Measurements from ENCODE around the gene CALML5. TPM values are rescaled to one million over a fixed set of nuclear protein-coding genes. Genes with fewer than 3 reads are reported as not detected.
"Not testable (repeated sequence)": the region's sequence is repeated elsewhere in the genome, so short reads cannot be mapped to it uniquely, and the experiment has no call there.

CALML5 gene
- total RNA-seq, 1 experiment from 2014 or later = not detected

GRCh38 chr10:5482016-5482415 lies 17.4 kb downstream of the CALML5 start:
- no peak for DNase-seq (ENCODE audit: low read depth)

- no peak for DNase-seq (ENCODE audit: low read depth)
These were observed 18.2 kb downstream of the CALML5 start for GRCh38 chr10:5481121-5481520.

GRCh38 chr10:5480162-5480941 lies 19.0 kb downstream of the CALML5 start:
- DNase-seq (ENCODE audit: low read depth) = no peak

GRCh38 chr10:5479481-5480161 lies 19.7 kb downstream of the CALML5 start:
- DNase-seq (ENCODE audit: low read depth) = no peak

GRCh38 chr10:5478694-5479305 lies 20.6 kb downstream of the CALML5 start:
- DNase-seq (ENCODE audit: low read depth) = no peak

- no peak for DNase-seq (ENCODE audit: low read depth)
These were observed 21.2 kb downstream of the CALML5 start for GRCh38 chr10:5477948-5478693.

- DNase-seq (ENCODE audit: low read depth) = no peak
These were observed 22.3 kb downstream of the CALML5 start for GRCh38 chr10:5476918-5477525.

- not testable (repeated sequence) for DNase-seq (ENCODE audit: low read depth)
These were observed 23.2 kb downstream of the CALML5 start for GRCh38 chr10:5475974-5476807.

GRCh38 chr10:5475088-5475487 lies 24.3 kb downstream of the CALML5 start:
- DNase-seq (ENCODE audit: low read depth) = not testable (repeated sequence)

- DNase-seq (ENCODE audit: low read depth) = not testable (repeated sequence)
These were observed 24.7 kb downstream of the CALML5 start for GRCh38 chr10:5474642-5475041.

GRCh38 chr10:5470062-5470751 lies 29.2 kb downstream of the CALML5 start:
- DNase-seq (ENCODE audit: low read depth) = no peak

GRCh38 chr10:5469353-5470061 lies 29.9 kb downstream of the CALML5 start:
- no peak for DNase-seq (ENCODE audit: low read depth)

- DNase-seq (ENCODE audit: low read depth) = no peak
These were observed 30.9 kb downstream of the CALML5 start for GRCh38 chr10:5468262-5469106.

- DNase-seq (ENCODE audit: low read depth) = no peak
These were observed 31.6 kb downstream of the CALML5 start for GRCh38 chr10:5467634-5468255.

GRCh38 chr10:5467207-5467535 lies 32.2 kb downstream of the CALML5 start:
- DNase-seq (ENCODE audit: low read depth) = no peak

GRCh38 chr10:5466451-5467206 lies 32.7 kb downstream of the CALML5 start:
- peak; percentile 83 for DNase-seq (ENCODE audit: low read depth)

GRCh38 chr10:5465976-5466450 lies 33.4 kb downstream of the CALML5 start:
- no peak for DNase-seq (ENCODE audit: low read depth)

Measured in M059J (cell line).